HCT116 (cell line): Measurements from ENCODE around the gene ADAMTS4. TPM values are rescaled to one million over a fixed set of nuclear protein-coding genes. Genes with fewer than 3 reads are reported as not detected.

Source experiments
- ATAC-seq: fragments of 200-7000 bp; cut with Tn5 transposase; 2 replicates; pipeline ENCODE4 v1.9.1; 2020; ENCODE audit warnings: mild to moderate bottlenecking, moderate library complexity
- BruUV-seq: library from RNA; stranded (reverse); fragments of 400-500 nt; replicated peaks from 2 replicates; lab custom pipeline; 2021; lab: Mats Ljungman, UMichigan
- CTCF ChIA-PET: fragments of 300-600 bp; sonication (Branson Sonifier 250); formaldehyde crosslinking; loops from one replicate; lab custom pipeline; 2021; ENCODE audit warnings: antibody characterized with exemption; lab: Charles Lee
- POLR2A ChIA-PET: fragments of 300-600, 350-600 bp; sonication (Branson Sonifier 250); formaldehyde crosslinking; loops from one replicate; lab custom pipeline; 2021; ENCODE audit warnings: antibody characterized with exemption; lab: Charles Lee
- RAD21 ChIA-PET, 2 experiments: fragments of 300-600 bp; sonication (Branson Sonifier 250); formaldehyde crosslinking; loops; one replicate each; lab custom pipeline; 2023; ENCODE audit warnings: low total read pairs in 2 of 2; ENCODE audit not compliant: uncharacterized antibody in 2 of 2, unreplicated experiment in 2 of 2, low non-redundant PET in 1 of 2; lab: Charles Lee
- DNase-seq: peaks from one replicate; pipeline ENCODE4 v3.0.0-alpha.2; 2010; ENCODE audit warnings: low read depth, low spot score
- H2AFZ ChIP-seq: fragments of 200-600 bp; shearing (Covaris generic), sonication (generic); 2 replicates; pipeline ENCODE4 v1.6.1; 2017; ENCODE audit warnings: low read depth, mixed run types, mixed read lengths, antibody characterized with exemption, low read length; ENCODE audit not compliant: poor library complexity, severe bottlenecking
- H3K27ac ChIP-seq: 2 replicates; pipeline ENCODE4 v1.5.1; 2012; ENCODE audit warnings: low read depth, low read length
- H3K27me3 ChIP-seq: fragments of 200-600 bp; sonication (generic); 2 replicates; pipeline ENCODE4 v1.6.1; 2016; ENCODE audit warnings: mixed run types, low read length, mixed read lengths; ENCODE audit not compliant: insufficient read depth
- H3K36me3 ChIP-seq, 2 experiments: fragments of 200-500 bp in 1 of 2; fragments of 200-600 bp in 1 of 2; sonication (Bioruptor generic) in 1 of 2; sonication (generic) in 1 of 2; 2 replicates each; pipeline versions ENCODE4 v1.5.1 to v1.6.1; 2014 to 2016; ENCODE audit warnings: low read length in 2 of 2, inconsistent platforms in 1 of 2, mixed read lengths in 1 of 2, mixed run types in 1 of 2; ENCODE audit not compliant: insufficient read depth in 2 of 2, control insufficient read depth in 1 of 2
- H3K4me1 ChIP-seq, 2 experiments: fragments of 200-600 bp in 1 of 2; sonication (generic) in 1 of 2; 2 replicates each; pipeline versions ENCODE4 v1.5.1 to v1.6.1; 2012 to 2017; ENCODE audit warnings: low read length in 2 of 2, inconsistent platforms in 1 of 2, mild to moderate bottlenecking in 1 of 2, mixed read lengths in 1 of 2, mixed run types in 1 of 2, moderate library complexity in 1 of 2; ENCODE audit not compliant: insufficient read depth in 2 of 2, control insufficient read depth in 1 of 2
- H3K4me2 ChIP-seq: fragments of 200-600 bp; sonication (generic); 2 replicates; pipeline ENCODE4 v1.6.1; 2017; ENCODE audit warnings: mixed run types, low read length, mixed read lengths
- H3K4me3 ChIP-seq, 2 experiments: fragments of 200-600 bp in 1 of 2; sonication (generic) in 1 of 2; replicated peaks in 1 of 2; 2 replicates each; pipeline ENCODE4 v1.5.1; 2011 to 2016; ENCODE audit warnings: low read length in 2 of 2, control low read depth in 1 of 2, low read depth in 1 of 2, mild to moderate bottlenecking in 1 of 2, mixed read lengths in 1 of 2, mixed run types in 1 of 2
- H3K79me2 ChIP-seq: fragments of 200-600 bp; sonication (generic); 2 replicates; pipeline ENCODE4 v1.6.1; 2017; ENCODE audit warnings: mild to moderate bottlenecking, mixed run types, low read length, moderate library complexity, mixed read lengths; ENCODE audit not compliant: insufficient read depth
- H3K9ac ChIP-seq: fragments of 200-600 bp; sonication (generic); 2 replicates; pipeline ENCODE4 v1.6.1; 2016; ENCODE audit warnings: low read length, mixed read lengths
- H3K9me2 ChIP-seq: fragments of 200-600 bp; sonication (generic), shearing (Covaris generic); 2 replicates; pipeline ENCODE4 v1.6.1; 2017; ENCODE audit warnings: mixed run types, mild to moderate bottlenecking, moderate library complexity; ENCODE audit not compliant: insufficient read depth
- H3K9me3 ChIP-seq, 2 experiments: fragments of 200-500 bp in 1 of 2; fragments of 200-600 bp in 1 of 2; sonication (Bioruptor generic) in 1 of 2; sonication (generic) in 1 of 2; 2 replicates each; pipeline ENCODE4 v1.6.1; 2014 to 2017; ENCODE audit warnings: low read length in 2 of 2, mixed read lengths in 2 of 2, inconsistent platforms in 1 of 2, low read depth in 1 of 2, mild to moderate bottlenecking in 1 of 2, mixed run types in 1 of 2, moderate library complexity in 1 of 2; ENCODE audit not compliant: control insufficient read depth in 1 of 2, insufficient read depth in 1 of 2
- H4K20me1 ChIP-seq: fragments of 200-600 bp; sonication (generic), shearing (Covaris generic); 2 replicates; pipeline ENCODE4 v1.6.1; 2017; ENCODE audit warnings: mixed run types, mild to moderate bottlenecking, moderate library complexity; ENCODE audit not compliant: insufficient read depth
- CEBPB ChIP-seq: IDR thresholded peaks from 2 replicates; pipeline ENCODE4 v1.6.1; 2012; ENCODE audit warnings: low read depth
- CTCF ChIP-seq, 3 experiments: fragments of 200-600 bp in 1 of 3; sonication (generic) in 1 of 3; IDR thresholded peaks in 2 of 3; conservative IDR thresholded peaks in 1 of 3; 2 replicates each; pipeline ENCODE4 v1.5.1; 2012 to 2017; ENCODE audit warnings: low read depth in 2 of 3, low read length in 2 of 3, antibody characterized with exemption in 1 of 3, borderline replicate concordance in 1 of 3, control low read depth in 1 of 3, mild to moderate bottlenecking in 1 of 3, mixed read lengths in 1 of 3, mixed run types in 1 of 3, moderate library complexity in 1 of 3; ENCODE audit not compliant: insufficient read depth in 1 of 3
- EGR1 ChIP-seq: IDR thresholded peaks from 2 replicates; pipeline ENCODE4 v1.6.1; 2012; ENCODE audit warnings: low read depth
- EZH2 ChIP-seq: fragments of 200-600 bp; sonication (generic); IDR thresholded peaks from 2 replicates; pipeline ENCODE4 v1.6.1; 2017; ENCODE audit warnings: antibody characterized with exemption, mixed run types
- EZH2phosphoT487 ChIP-seq: fragments of 200-600 bp; IDR thresholded peaks from 2 replicates; pipeline ENCODE4 v1.6.1; 2018; ENCODE audit warnings: antibody characterized with exemption, borderline replicate concordance
- FOSL1 ChIP-seq: IDR thresholded peaks from 2 replicates; pipeline ENCODE4 v1.6.1; 2012; ENCODE audit warnings: low read depth
- JUND ChIP-seq: IDR thresholded peaks from 2 replicates; pipeline ENCODE4 v1.6.1; 2012
- POLR2A ChIP-seq: IDR thresholded peaks from 2 replicates; pipeline ENCODE4 v1.7.0; 2011; ENCODE audit warnings: borderline replicate concordance; ENCODE audit not compliant: insufficient read depth, insufficient read length; ENCODE audit errors: extremely low read depth
- RAD21 ChIP-seq: IDR thresholded peaks from 2 replicates; pipeline ENCODE4 v1.6.1; 2012; ENCODE audit warnings: low read depth, mild to moderate bottlenecking
- SIN3A ChIP-seq: IDR thresholded peaks from 2 replicates; pipeline ENCODE4 v1.6.1; 2012; ENCODE audit warnings: low read depth
- SP1 ChIP-seq: IDR thresholded peaks from 2 replicates; pipeline ENCODE4 v1.6.1; 2012; ENCODE audit warnings: low read depth
- SRF ChIP-seq: IDR thresholded peaks from 2 replicates; pipeline ENCODE4 v1.6.1; 2012; ENCODE audit warnings: low read depth
- TCF7L2 ChIP-seq: IDR thresholded peaks from 2 replicates; pipeline ENCODE4 v1.7.0; 2011; ENCODE audit warnings: borderline replicate concordance, inconsistent platforms; ENCODE audit not compliant: insufficient read depth, insufficient read length; ENCODE audit errors: extremely low read depth
- YY1 ChIP-seq: IDR thresholded peaks from 2 replicates; pipeline ENCODE4 v1.6.1; 2011; ENCODE audit warnings: low read length, low read depth, moderate library complexity, mild to moderate bottlenecking; ENCODE audit not compliant: insufficient replicate concordance; ENCODE audit errors: extremely low read depth
- ZFX ChIP-seq: fragments of 450-650 bp; IDR thresholded peaks from 2 replicates; pipeline ENCODE4 v1.6.1; 2017
- intact Hi-C: fragments of 100-400 bp; cut with micrococcal nuclease; formaldehyde crosslinking; loops from 2 replicates; pipeline ENCODE4 v1.10.0; 2022
- total RNA-seq: library from RNA; stranded (reverse); gene quantifications from one replicate; pipeline ENCODE4 v1.2.1, GENCODE V29; 2021; ENCODE audit not compliant: unreplicated experiment
- TF ChIP-seq, protein P1 (sequence below): IDR thresholded peaks from 2 replicates; pipeline ENCODE4 v1.6.1; 2011; ENCODE audit warnings: mild to moderate bottlenecking, low read length, moderate library complexity; ENCODE audit not compliant: insufficient replicate concordance; ENCODE audit errors: extremely low read depth

The ADAMTS4 gene
- total RNA-seq, 1 experiment from 2014 or later: not detected

- no peak for ATAC-seq
- RAD21 ChIA-PET: no interaction called here
Measured at GRCh38 chr1:161207173-161207572, 8.3 kb upstream of the ADAMTS4 start.

DNA sequence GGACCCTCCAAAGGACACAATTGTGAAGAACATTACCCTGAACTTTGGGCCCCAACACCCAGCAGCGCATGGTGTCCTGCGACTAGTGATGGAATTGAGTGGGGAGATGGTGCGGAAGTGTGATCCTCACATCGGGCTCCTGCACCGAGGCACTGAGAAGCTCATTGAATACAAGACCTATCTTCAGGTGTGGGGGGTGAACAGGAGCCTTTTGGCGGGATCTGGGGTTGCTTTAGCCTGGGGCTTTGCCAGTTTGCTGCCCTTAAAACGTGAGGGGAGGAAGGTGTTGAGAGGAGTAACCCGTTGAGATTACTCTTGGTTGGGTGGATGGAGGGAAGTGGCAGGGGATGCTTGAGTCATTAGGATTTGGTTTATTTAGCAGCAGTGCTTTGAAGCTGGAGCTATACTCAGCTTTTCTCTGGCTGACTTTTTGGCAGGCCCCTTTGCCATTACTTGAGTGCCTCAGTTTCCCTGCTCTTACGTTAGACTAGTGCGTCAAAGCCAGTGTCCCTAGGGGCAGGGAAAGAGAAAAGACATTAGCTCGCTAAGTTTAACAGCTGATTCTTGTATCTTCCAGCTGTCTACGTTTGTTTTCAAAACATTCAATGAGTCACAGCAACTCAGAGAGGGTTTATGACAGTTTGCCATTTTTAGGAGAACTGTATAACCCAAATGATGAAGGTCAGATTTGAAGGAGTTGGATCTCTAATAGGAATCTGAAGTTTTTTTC is 7.7 kb upstream of the ADAMTS4 start:
- Histone ChIP-seq H3K79me2 (peaks cover 29% of the 10 kb centered on the region), H3K27me3 (no peaks in the 10 kb centered on the region), H2AFZ (no peak overlapping the region), H3K9ac (no peak overlapping the region), H3K9me3 (no peaks in the 10 kb centered on the region), H3K4me1 (peaks cover 4 to 25% of the 10 kb centered on the region in 2 experiments; a peak in 3 of 4 replicates), H3K4me3 (no peak overlapping the region), H3K36me3 (peaks cover 42 to 55% of the 10 kb centered on the region in 2 experiments), H3K4me2 (no peak overlapping the region), H3K9me2 (no peaks in the 10 kb centered on the region), H3K27ac (no peak overlapping the region), H4K20me1 (no peaks in the 10 kb centered on the region)
- DNase-seq: no peak
- RAD21 ChIA-PET: no interaction called here
- POLR2A ChIA-PET: interaction anchor here (0.6 kb wide), 1 partner anchor 12 kb away, joined by 3 read pairs; no protein-coding TSS in a partner anchor
- intact Hi-C loops: no loop called here
- no peak for ATAC-seq
- BruUV-seq: no TSS peak
- CTCF ChIA-PET: no interaction called here
- TF ChIP-seq ZFX (no peak), JUND (no peak), POLR2A (no peak), CTCF (IDR thresholded peaks at IDR 0.05 in 2 of 3, conservative IDR thresholded peaks at IDR 0.05 in 1 of 3; ENCODE audit: borderline replicate concordance in 1 of 3, insufficient read depth in 1 of 3, low read depth in 2 of 3, low read length in 2 of 3) (no peak), FOSL1 (no peak), RAD21 (no peak), SRF (no peak), SIN3A (no peak)
- TF ChIP-seq, protein P1, sequence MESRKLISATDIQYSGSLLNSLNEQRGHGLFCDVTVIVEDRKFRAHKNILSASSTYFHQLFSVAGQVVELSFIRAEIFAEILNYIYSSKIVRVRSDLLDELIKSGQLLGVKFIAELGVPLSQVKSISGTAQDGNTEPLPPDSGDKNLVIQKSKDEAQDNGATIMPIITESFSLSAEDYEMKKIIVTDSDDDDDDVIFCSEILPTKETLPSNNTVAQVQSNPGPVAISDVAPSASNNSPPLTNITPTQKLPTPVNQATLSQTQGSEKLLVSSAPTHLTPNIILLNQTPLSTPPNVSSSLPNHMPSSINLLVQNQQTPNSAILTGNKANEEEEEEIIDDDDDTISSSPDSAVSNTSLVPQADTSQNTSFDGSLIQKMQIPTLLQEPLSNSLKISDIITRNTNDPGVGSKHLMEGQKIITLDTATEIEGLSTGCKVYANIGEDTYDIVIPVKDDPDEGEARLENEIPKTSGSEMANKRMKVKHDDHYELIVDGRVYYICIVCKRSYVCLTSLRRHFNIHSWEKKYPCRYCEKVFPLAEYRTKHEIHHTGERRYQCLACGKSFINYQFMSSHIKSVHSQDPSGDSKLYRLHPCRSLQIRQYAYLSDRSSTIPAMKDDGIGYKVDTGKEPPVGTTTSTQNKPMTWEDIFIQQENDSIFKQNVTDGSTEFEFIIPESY: no peak

More at GRCh38 chr1:161207173-161207572, 8.3 kb upstream of the ADAMTS4 start:
- no peak overlapping the region for H2AFZ ChIP-seq
- intact Hi-C loops: no loop called here
- peaks cover 4 to 20% of the 10 kb centered on the region in 2 experiments; a peak in 3 of 4 replicates for H3K4me1 ChIP-seq
- no TSS peak for BruUV-seq
- no peaks in the 10 kb centered on the region for H3K9me3 ChIP-seq
- H3K27ac ChIP-seq: no peak overlapping the region
- H3K27me3 ChIP-seq: no peaks in the 10 kb centered on the region
- no peaks in the 10 kb centered on the region for H4K20me1 ChIP-seq
- H3K4me3 ChIP-seq: no peak overlapping the region
- POLR2A ChIA-PET: no interaction called here
- CTCF ChIA-PET: no interaction called here
- H3K79me2 ChIP-seq: peaks cover 29% of the 10 kb centered on the region
- DNase-seq: no peak
- H3K9me2 ChIP-seq: no peaks in the 10 kb centered on the region
- H3K4me2 ChIP-seq: no peak overlapping the region
- no peak overlapping the region for H3K9ac ChIP-seq
- TF ChIP-seq EGR1 (no peak), RAD21 (no peak), EZH2phosphoT487 (no peak), EZH2 (no peak), SRF (no peak), FOSL1 (no peak), TCF7L2 (no peak), SP1 (no peak), SIN3A (no peak), JUND (no peak), CEBPB (no peak), YY1 (no peak)
- H3K36me3 ChIP-seq: peaks cover 48 to 59% of the 10 kb centered on the region in 2 experiments
